ENCODE results near the gene NMT1.

DNA sequence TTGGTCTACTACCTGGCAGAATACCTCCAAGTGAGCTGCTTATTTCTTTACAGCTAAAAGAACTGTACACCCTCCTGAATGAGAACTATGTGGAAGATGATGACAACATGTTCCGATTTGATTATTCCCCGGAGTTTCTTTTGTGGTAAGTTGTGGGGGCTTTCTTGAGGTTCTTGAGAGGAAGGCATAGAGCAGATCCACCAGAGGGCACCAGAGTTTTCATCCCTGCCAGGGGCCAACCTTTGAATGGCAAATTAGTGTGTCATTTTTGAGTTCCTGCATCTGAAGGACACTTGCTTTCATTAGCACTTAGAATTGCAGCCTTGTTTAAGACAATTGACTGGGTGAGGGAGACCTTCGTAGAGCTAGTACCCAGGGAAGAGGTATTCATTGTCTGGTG is 35.0 kb downstream of the NMT1 start:
- TF ChIP-seq EGR1 (IDR thresholded peaks at IDR 0.05; ENCODE audit: low read depth in 2 of 2) (no peak), YY1 (IDR thresholded peaks at IDR 0.05) (no peak), JUND (IDR thresholded peaks at IDR 0.05) (no peak)
- TF ChIP-seq, protein P1, sequence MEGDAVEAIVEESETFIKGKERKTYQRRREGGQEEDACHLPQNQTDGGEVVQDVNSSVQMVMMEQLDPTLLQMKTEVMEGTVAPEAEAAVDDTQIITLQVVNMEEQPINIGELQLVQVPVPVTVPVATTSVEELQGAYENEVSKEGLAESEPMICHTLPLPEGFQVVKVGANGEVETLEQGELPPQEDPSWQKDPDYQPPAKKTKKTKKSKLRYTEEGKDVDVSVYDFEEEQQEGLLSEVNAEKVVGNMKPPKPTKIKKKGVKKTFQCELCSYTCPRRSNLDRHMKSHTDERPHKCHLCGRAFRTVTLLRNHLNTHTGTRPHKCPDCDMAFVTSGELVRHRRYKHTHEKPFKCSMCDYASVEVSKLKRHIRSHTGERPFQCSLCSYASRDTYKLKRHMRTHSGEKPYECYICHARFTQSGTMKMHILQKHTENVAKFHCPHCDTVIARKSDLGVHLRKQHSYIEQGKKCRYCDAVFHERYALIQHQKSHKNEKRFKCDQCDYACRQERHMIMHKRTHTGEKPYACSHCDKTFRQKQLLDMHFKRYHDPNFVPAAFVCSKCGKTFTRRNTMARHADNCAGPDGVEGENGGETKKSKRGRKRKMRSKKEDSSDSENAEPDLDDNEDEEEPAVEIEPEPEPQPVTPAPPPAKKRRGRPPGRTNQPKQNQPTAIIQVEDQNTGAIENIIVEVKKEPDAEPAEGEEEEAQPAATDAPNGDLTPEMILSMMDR (IDR thresholded peaks at IDR 0.05; ENCODE audit: low read depth, low read length, missing input control): peak; percentile 28
